Neural cell (in vitro differentiated cells): ENCODE measurements around the gene EPHA6. TPM values are rescaled to one million over a fixed set of nuclear protein-coding genes. Genes with fewer than 3 reads are reported as not detected.

ENCODE experiments used
- H2AFZ ChIP-seq: fragments of 200-600, 300-800 bp; sonication (generic), shearing (Covaris generic); 2 replicates; pipeline ENCODE4 v1.6.0; 2014; ENCODE audit warnings: low read depth, mild to moderate bottlenecking, antibody characterized with exemption, low read length, moderate library complexity
- H3F3A ChIP-seq: fragments of 200-600 bp; shearing (Covaris generic); 2 replicates; pipeline ENCODE4 v1.6.1; 2016; ENCODE audit warnings: mild to moderate bottlenecking, moderate library complexity, mixed read lengths, antibody characterized with exemption, low read length; ENCODE audit not compliant: insufficient read depth, poor library complexity, severe bottlenecking
- H3K27ac ChIP-seq: fragments of 200-600, 300-800 bp; sonication (generic), shearing (Covaris generic); 2 replicates; pipeline ENCODE4 v1.5.1; 2014; ENCODE audit warnings: mild to moderate bottlenecking, low read length, moderate library complexity
- H3K27me3 ChIP-seq: fragments of 300-800, 200-600 bp; sonication (generic), shearing (Covaris generic); 2 replicates; pipeline ENCODE4 v1.6.0; 2014; ENCODE audit warnings: mild to moderate bottlenecking, low read depth, low read length, moderate library complexity; ENCODE audit not compliant: insufficient read depth
- H3K36me3 ChIP-seq: fragments of 300-800, 200-600 bp; sonication (generic), shearing (Covaris generic); 2 replicates; pipeline ENCODE4 v1.5.1; 2014; ENCODE audit warnings: mild to moderate bottlenecking, antibody characterized with exemption, low read length, moderate library complexity; ENCODE audit not compliant: insufficient read depth
- H3K4me2 ChIP-seq: fragments of 300-800, 200-600 bp; sonication (generic), shearing (Covaris generic); 2 replicates; pipeline ENCODE4 v1.6.0; 2014; ENCODE audit warnings: mild to moderate bottlenecking, low read length
- H3K4me3 ChIP-seq: fragments of 300-800, 200-600 bp; sonication (generic), shearing (Covaris generic); 2 replicates; pipeline ENCODE4 v1.5.1; 2014; ENCODE audit warnings: mild to moderate bottlenecking, low read length, moderate library complexity
- H3K79me2 ChIP-seq: fragments of 200-600 bp; shearing (Covaris generic); replicated peaks from 2 replicates; pipeline ENCODE4 v1.6.0; 2014; ENCODE audit warnings: mild to moderate bottlenecking, low read length, moderate library complexity; ENCODE audit not compliant: insufficient read depth
- H3K9ac ChIP-seq: fragments of 300-800, 200-600 bp; sonication (generic), shearing (Covaris generic); 2 replicates; pipeline ENCODE4 v1.6.1; 2016; ENCODE audit warnings: mild to moderate bottlenecking, low read length, mixed read lengths
- H3K9me2 ChIP-seq: fragments of 200-600 bp; shearing (Covaris generic); 2 replicates; pipeline ENCODE4 v1.6.1; 2016; ENCODE audit warnings: mild to moderate bottlenecking, low read length, mixed read lengths; ENCODE audit not compliant: insufficient read depth
- H3K9me3 ChIP-seq: fragments of 200-600, 300-800 bp; sonication (generic), shearing (Covaris generic); 2 replicates; pipeline ENCODE4 v1.6.1; 2016; ENCODE audit warnings: mild to moderate bottlenecking, mixed run types, low read length, moderate library complexity, mixed read lengths
- H4K20me1 ChIP-seq: fragments of 200-600 bp; shearing (Covaris generic); 2 replicates; pipeline ENCODE4 v1.6.1; 2016; ENCODE audit warnings: mild to moderate bottlenecking, mixed run types; ENCODE audit not compliant: insufficient read depth
- CTCF ChIP-seq: fragments of 450-650 bp; IDR thresholded peaks from 2 replicates; pipeline ENCODE4 v1.5.1; 2014; ENCODE audit warnings: antibody characterized with exemption, mild to moderate bottlenecking, moderate library complexity; ENCODE audit not compliant: poor library complexity, severe bottlenecking
- EP300 ChIP-seq: fragments of 450-650 bp; conservative IDR thresholded peaks from 2 replicates; pipeline ENCODE4 v1.6.1; 2014; ENCODE audit warnings: antibody characterized with exemption, mild to moderate bottlenecking, moderate library complexity; ENCODE audit not compliant: poor library complexity, severe bottlenecking
- EZH2 ChIP-seq: fragments of 200-600, 300-800 bp; shearing (Covaris generic), sonication (generic); IDR thresholded peaks from 2 replicates; pipeline ENCODE4 v1.6.1; 2014; ENCODE audit warnings: antibody characterized with exemption, low read length, borderline replicate concordance, mild to moderate bottlenecking; ENCODE audit not compliant: insufficient read depth, poor library complexity, severe bottlenecking
- MXI1 ChIP-seq: fragments of 450-650 bp; conservative IDR thresholded peaks from 2 replicates; pipeline ENCODE4 v1.6.1; 2014; ENCODE audit warnings: antibody characterized with exemption, mild to moderate bottlenecking; ENCODE audit not compliant: poor library complexity, severe bottlenecking
- POLR2AphosphoS5 ChIP-seq: IDR thresholded peaks from 2 replicates; pipeline ENCODE4 v1.6.1; 2012
- RAD21 ChIP-seq: fragments of 450-650 bp; conservative IDR thresholded peaks from 2 replicates; pipeline ENCODE4 v1.6.1; 2014; ENCODE audit warnings: antibody characterized with exemption, mild to moderate bottlenecking, moderate library complexity
- REST ChIP-seq: IDR thresholded peaks from 2 replicates; pipeline ENCODE4 v1.6.1; 2012; ENCODE audit warnings: borderline replicate concordance
- SMC3 ChIP-seq: fragments of 450-650 bp; conservative IDR thresholded peaks from 2 replicates; pipeline ENCODE4 v1.6.1; 2014; ENCODE audit warnings: antibody characterized with exemption, mild to moderate bottlenecking, moderate library complexity; ENCODE audit not compliant: poor library complexity
- TAF1 ChIP-seq: IDR thresholded peaks from 2 replicates; pipeline ENCODE4 v1.6.1; 2012; ENCODE audit warnings: low read depth
- polyA plus RNA-seq: library from polyadenylated mRNA; depleted of rRNA; stranded (reverse); fragments of >200 nt; gene quantifications from 2 replicates; pipeline ENCODE4 v1.2.3, GENCODE V29; 2014

Gene EPHA6
- polyA plus RNA-seq, 1 donor from 2014 or later = 0.56 TPM

- Histone ChIP-seq H3K27ac (no peak overlapping the region), H3K4me2 (no peak overlapping the region), H3K9me3 (no peaks in the 10 kb centered on the region), H3K9ac (no peak overlapping the region), H4K20me1 (no peaks in the 10 kb centered on the region), H3K9me2 (no peaks in the 10 kb centered on the region), H3K36me3 (no peaks in the 10 kb centered on the region), H3K4me3 (no peak overlapping the region), H2AFZ (no peak overlapping the region), H3K27me3 (no peaks in the 10 kb centered on the region), H3F3A (no peaks in the 10 kb centered on the region), H3K79me2 (no peaks in the 10 kb centered on the region)
- TF ChIP-seq EZH2 = no peak
- TF ChIP-seq TAF1 = no peak
- no peak for TF ChIP-seq SMC3
- no peak for TF ChIP-seq POLR2AphosphoS5
- TF ChIP-seq MXI1 = no peak
- TF ChIP-seq RAD21 = no peak
- TF ChIP-seq EP300 = no peak
- no peak for TF ChIP-seq CTCF
- TF ChIP-seq REST = no peak
Observed at GRCh38 chr3:97689111-97689510, 874.7 kb downstream of the EPHA6 start.

GRCh38 chr3:97689962-97690361 lies 875.6 kb downstream of the EPHA6 start:
- Histone ChIP-seq H3F3A (no peaks in the 10 kb centered on the region), H3K27ac (no peak overlapping the region), H3K79me2 (no peaks in the 10 kb centered on the region), H3K4me2 (no peak overlapping the region), H2AFZ (no peak overlapping the region), H3K9ac (no peak overlapping the region), H3K27me3 (no peaks in the 10 kb centered on the region), H3K9me3 (no peaks in the 10 kb centered on the region), H4K20me1 (no peaks in the 10 kb centered on the region), H3K9me2 (no peaks in the 10 kb centered on the region), H3K4me3 (no peak overlapping the region), H3K36me3 (no peaks in the 10 kb centered on the region)
- TF ChIP-seq EP300 = no peak
- TF ChIP-seq SMC3 = no peak
- no peak for TF ChIP-seq MXI1
- no peak for TF ChIP-seq REST
- no peak for TF ChIP-seq POLR2AphosphoS5
- TF ChIP-seq TAF1 = no peak
- no peak for TF ChIP-seq RAD21
- TF ChIP-seq EZH2 = no peak
- TF ChIP-seq CTCF = no peak
